Measurements from ENCODE around the gene GBP5. TPM values are rescaled to one million over a fixed set of nuclear protein-coding genes. Genes with fewer than 3 reads are reported as not detected.
"Not testable (repeated sequence)": the region's sequence is repeated elsewhere in the genome, so short reads cannot be mapped to it uniquely, and the experiment has no call there.

Gene GBP5
- total RNA-seq, 1 experiment from 2014 or later = not detected

GRCh38 chr1:89286549-89287180 lies 14.0 kb upstream of the GBP5 start:
- in situ Hi-C loops (cut with HindIII; ENCODE audit: low pct_unique_long_range_greater_than_20kb, low sequenced_read_pairs) = no loop called here
- no peak for DNase-seq (ENCODE audit: low read depth)

GRCh38 chr1:89285745-89286380 lies 13.2 kb upstream of the GBP5 start:
- DNase-seq (ENCODE audit: low read depth) = no peak
- in situ Hi-C loops (cut with HindIII; ENCODE audit: low pct_unique_long_range_greater_than_20kb, low sequenced_read_pairs) = no loop called here

- in situ Hi-C loops (cut with HindIII; ENCODE audit: low pct_unique_long_range_greater_than_20kb, low sequenced_read_pairs); DNase-seq (ENCODE audit: low read depth): not testable (repeated sequence)
These were observed 11.6 kb upstream of the GBP5 start for GRCh38 chr1:89284078-89284763.

- in situ Hi-C loops (cut with HindIII; ENCODE audit: low pct_unique_long_range_greater_than_20kb, low sequenced_read_pairs) = no loop called here
- DNase-seq (ENCODE audit: low read depth) = no peak
These were observed 8.1 kb upstream of the GBP5 start for GRCh38 chr1:89280766-89281165.

GRCh38 chr1:89279011-89279466 lies 6.4 kb upstream of the GBP5 start:
- no peak for DNase-seq (ENCODE audit: low read depth)
- in situ Hi-C loops (cut with HindIII; ENCODE audit: low pct_unique_long_range_greater_than_20kb, low sequenced_read_pairs) = no loop called here

- in situ Hi-C loops (cut with HindIII; ENCODE audit: low pct_unique_long_range_greater_than_20kb, low sequenced_read_pairs) = no loop called here
- no peak for DNase-seq (ENCODE audit: low read depth)
These were observed 5.1 kb upstream of the GBP5 start for GRCh38 chr1:89277725-89278124.

- in situ Hi-C loops (cut with HindIII; ENCODE audit: low pct_unique_long_range_greater_than_20kb, low sequenced_read_pairs) = no loop called here
- no peak for DNase-seq (ENCODE audit: low read depth)
These were observed 4.0 kb upstream of the GBP5 start for GRCh38 chr1:89276690-89277089.

GRCh38 chr1:89274411-89274857 lies 1.8 kb upstream of the GBP5 start:
- DNase-seq (ENCODE audit: low read depth) = no peak
- in situ Hi-C loops (cut with HindIII; ENCODE audit: low pct_unique_long_range_greater_than_20kb, low sequenced_read_pairs) = no loop called here

GRCh38 chr1:89273324-89273778 lies 691 bp upstream of the GBP5 start:
- no peak for DNase-seq (ENCODE audit: low read depth)
- in situ Hi-C loops (cut with HindIII; ENCODE audit: low pct_unique_long_range_greater_than_20kb, low sequenced_read_pairs) = no loop called here

GRCh38 chr1:89271341-89272015 lies 1.2 kb downstream of the GBP5 start:
- in situ Hi-C loops (cut with HindIII; ENCODE audit: low pct_unique_long_range_greater_than_20kb, low sequenced_read_pairs) = no loop called here
- no peak for DNase-seq (ENCODE audit: low read depth)

GRCh38 chr1:89270423-89270822 lies 2.2 kb downstream of the GBP5 start:
- in situ Hi-C loops (cut with HindIII; ENCODE audit: low pct_unique_long_range_greater_than_20kb, low sequenced_read_pairs) = no loop called here
- DNase-seq (ENCODE audit: low read depth) = no peak

GRCh38 chr1:89269277-89269676 lies 3.4 kb downstream of the GBP5 start:
- DNase-seq (ENCODE audit: low read depth) = no peak
- in situ Hi-C loops (cut with HindIII; ENCODE audit: low pct_unique_long_range_greater_than_20kb, low sequenced_read_pairs) = no loop called here

GRCh38 chr1:89262643-89263042 lies 10.0 kb downstream of the GBP5 start:
- in situ Hi-C loops (cut with HindIII; ENCODE audit: low pct_unique_long_range_greater_than_20kb, low sequenced_read_pairs) = no loop called here
- DNase-seq (ENCODE audit: low read depth) = no peak

- no peak for DNase-seq (ENCODE audit: low read depth)
- in situ Hi-C loops (cut with HindIII; ENCODE audit: low pct_unique_long_range_greater_than_20kb, low sequenced_read_pairs) = no loop called here
These were observed 10.6 kb downstream of the GBP5 start for GRCh38 chr1:89261926-89262515.

GRCh38 chr1:89260566-89261255 lies 11.9 kb downstream of the GBP5 start:
- no peak for DNase-seq (ENCODE audit: low read depth)
- in situ Hi-C loops (cut with HindIII; ENCODE audit: low pct_unique_long_range_greater_than_20kb, low sequenced_read_pairs) = no loop called here

GRCh38 chr1:89260042-89260441 lies 12.6 kb downstream of the GBP5 start:
- no peak for DNase-seq (ENCODE audit: low read depth)
- in situ Hi-C loops (cut with HindIII; ENCODE audit: low pct_unique_long_range_greater_than_20kb, low sequenced_read_pairs) = no loop called here

GRCh38 chr1:89259283-89259971 lies 13.2 kb downstream of the GBP5 start:
- no peak for DNase-seq (ENCODE audit: low read depth)
- in situ Hi-C loops (cut with HindIII; ENCODE audit: low pct_unique_long_range_greater_than_20kb, low sequenced_read_pairs) = no loop called here

Measured in Caki2 (cell line).